CD8-positive, alpha-beta memory T cell (primary cell): Measurements from ENCODE around the gene M6PR. TPM values are rescaled to one million over a fixed set of nuclear protein-coding genes. Genes with fewer than 3 reads are reported as not detected.
A peak's percentile ranks its signal among the peaks of the same experiment; 100 is the strongest.
"Not testable (repeated sequence)": the region's sequence is repeated elsewhere in the genome, so short reads cannot be mapped to it uniquely, and the experiment has no call there.

Source experiments
- CTCF ChIA-PET: fragments of 350-600 bp; sonication (Branson Sonifier 250); formaldehyde crosslinking; loops from one replicate; lab custom pipeline; 2021; ENCODE audit warnings: antibody characterized with exemption; lab: Charles Lee
- POLR2A ChIA-PET: fragments of 350-600 bp; sonication (Branson Sonifier 250); formaldehyde crosslinking; loops from one replicate; lab custom pipeline; 2021; ENCODE audit warnings: antibody characterized with exemption; lab: Charles Lee
- DNase-seq, 5 donors: peaks; one replicate each; pipeline versions ENCODE4 v3.0.0 to v3.0.0-alpha.2; 2020 to 2022; ENCODE audit warnings: mixed read lengths in 1 of 5
- H3K27ac ChIP-seq: one replicate; pipeline ENCODE4 v1.7.0; 2013; ENCODE audit warnings: low read depth, mild to moderate bottlenecking, low read length, moderate library complexity
- H3K27me3 ChIP-seq: 2 replicates; pipeline ENCODE4 v1.7.0; 2013; ENCODE audit warnings: low read length, mild to moderate bottlenecking; ENCODE audit not compliant: insufficient read depth, poor library complexity, severe bottlenecking
- H3K36me3 ChIP-seq: 2 replicates; pipeline ENCODE4 v1.7.0; 2013; ENCODE audit warnings: mild to moderate bottlenecking, low read length, moderate library complexity; ENCODE audit not compliant: insufficient read depth
- H3K4me1 ChIP-seq: 2 replicates; pipeline ENCODE4 v1.7.0; 2013; ENCODE audit warnings: mild to moderate bottlenecking, low read length, moderate library complexity; ENCODE audit not compliant: insufficient read depth
- H3K4me3 ChIP-seq: 2 replicates; pipeline ENCODE4 v1.7.0; 2013; ENCODE audit warnings: mild to moderate bottlenecking, low read length
- H3K9me3 ChIP-seq: 2 replicates; pipeline ENCODE4 v1.7.0; 2013; ENCODE audit warnings: mild to moderate bottlenecking, low read length
- H3K27ac Mint-ChIP-seq, 8 donors: one replicate each; pipeline ENCODE4 v1.8.0; 2020 to 2021; ENCODE audit warnings: mixed read lengths in 8 of 8, mild to moderate bottlenecking in 6 of 8, inconsistent platforms in 3 of 8, moderate library complexity in 3 of 8
- H3K27me3 Mint-ChIP-seq, 2 donors: one replicate each; pipeline ENCODE4 v1.8.0; 2020 to 2021; ENCODE audit warnings: mixed read lengths in 2 of 2, mild to moderate bottlenecking in 1 of 2, moderate library complexity in 1 of 2
- H3K36me3 Mint-ChIP-seq, 3 donors: one replicate each; pipeline ENCODE4 v1.8.0; 2020 to 2021; ENCODE audit warnings: mixed read lengths in 3 of 3, inconsistent platforms in 1 of 3, mild to moderate bottlenecking in 1 of 3
- H3K4me1 Mint-ChIP-seq, 3 donors: one replicate each; pipeline ENCODE4 v1.8.0; 2020 to 2021; ENCODE audit warnings: mixed read lengths in 3 of 3, inconsistent platforms in 1 of 3, mild to moderate bottlenecking in 1 of 3
- H3K4me3 Mint-ChIP-seq, 7 donors: one replicate each; pipeline ENCODE4 v1.8.0; 2020 to 2021; ENCODE audit warnings: mixed read lengths in 7 of 7, mild to moderate bottlenecking in 6 of 7, moderate library complexity in 4 of 7, inconsistent platforms in 2 of 7
- H3K9me3 Mint-ChIP-seq, 5 donors: one replicate each; pipeline ENCODE4 v1.8.0; 2020 to 2022; ENCODE audit warnings: mixed read lengths in 5 of 5, mild to moderate bottlenecking in 3 of 5, moderate library complexity in 2 of 5, inconsistent platforms in 1 of 5
- polyA plus RNA-seq: library from polyadenylated mRNA; unstranded; fragments of 300-500 nt; fragmentation: Illumina TruSeq; gene quantifications from one replicate; pipeline ENCODE4 v1.2.3, GENCODE V29; 2021
- total RNA-seq, 2 experiments: library from RNA; stranded (reverse); gene quantifications; one replicate each; pipeline ENCODE4 v1.2.3, GENCODE V29; 2021

Gene M6PR
- total and polyA plus RNA-seq, 3 experiments from 2014 or later: 226 to 329 (median 248) TPM

GRCh38 chr12:8916154-8916553 is 33.3 kb downstream of the M6PR start:
- no peaks in the 10 kb centered on the region for H3K27me3 Mint-ChIP-seq
- ChIA-PET POLR2A (interaction anchor here (1.3 kb wide), 1 partner anchor 33 kb away, joined by 3 read pairs; the partner anchor contains the start of gene M6PR), CTCF (interaction anchor here (0.8 to 1.4 kb wide), 5 partner anchors 20 to 134 kb away, joined by 3 to 5 read pairs (median 4); partner anchors contain the start of gene M6PR)
- peaks cover 5% of the 10 kb centered on the region for H3K36me3 ChIP-seq
- no peak overlapping the region for H3K27ac ChIP-seq
- H3K4me1 Mint-ChIP-seq: peaks cover 7 to 20% (median 14%) of the 10 kb centered on the region in 3 donors
- H3K27me3 ChIP-seq: no peaks in the 10 kb centered on the region
- no peaks in the 10 kb centered on the region for H3K9me3 ChIP-seq
- H3K36me3 Mint-ChIP-seq: peaks cover 4 to 26% (median 11%) of the 10 kb centered on the region in 3 donors
- H3K4me1 ChIP-seq: peaks cover 28% of the 10 kb centered on the region
- no peak overlapping the region for H3K27ac Mint-ChIP-seq
- DNase-seq: no peak
- no peak overlapping the region for H3K4me3 ChIP-seq
- no peak overlapping the region for H3K4me3 Mint-ChIP-seq
- no peaks in the 10 kb centered on the region for H3K9me3 Mint-ChIP-seq

GRCh38 chr12:8914716-8915526 is 34.5 kb downstream of the M6PR start:
- H3K4me3 ChIP-seq: peak overlapping the region; percentile 90
- H3K27me3 Mint-ChIP-seq: no peaks in the 10 kb centered on the region
- ChIA-PET CTCF (interaction anchor here (0.7 to 2.3 kb wide), 8 partner anchors 25 to 371 kb away, joined by 3 to 10 read pairs (median 6); partner anchors contain the start of gene M6PR), POLR2A (interaction anchor here (1.0 to 1.3 kb wide), 3 partner anchors 35 to 217 kb away, joined by 3 to 4 read pairs (median 3); partner anchors contain the start of genes M6PR and RIMKLB)
- peaks cover 0 to 17% (median 9%) of the 10 kb centered on the region in 3 donors for H3K36me3 Mint-ChIP-seq
- no peak overlapping the region for H3K4me3 Mint-ChIP-seq
- peak; percentile 50 to 77 (median 66) for DNase-seq
- no peaks in the 10 kb centered on the region for H3K27me3 ChIP-seq
- H3K27ac ChIP-seq: peak overlapping the region; percentile 34
- peaks cover 28% of the 10 kb centered on the region for H3K4me1 ChIP-seq
- H3K4me1 Mint-ChIP-seq: peaks cover 7 to 20% (median 14%) of the 10 kb centered on the region in 3 donors
- no peaks in the 10 kb centered on the region for H3K9me3 Mint-ChIP-seq
- no peak overlapping the region for H3K27ac Mint-ChIP-seq
- no peaks in the 10 kb centered on the region for H3K9me3 ChIP-seq
- no peaks in the 10 kb centered on the region for H3K36me3 ChIP-seq

- not testable (repeated sequence) for H3K9me3 ChIP-seq, H3K9me3 Mint-ChIP-seq, H3K36me3 Mint-ChIP-seq, H3K27me3 ChIP-seq, H3K36me3 ChIP-seq, H3K27me3 Mint-ChIP-seq
- Mint-ChIP-seq H3K4me1 (peaks cover 7 to 20% (median 14%) of the 10 kb centered on the region in 3 donors), H3K4me3 (peak within 1 kb of the TSS; percentile 77 to 96 (median 89)), H3K27ac (peak within 1 kb of the TSS; percentile 62 to 100 (median 96))
- ChIA-PET POLR2A (interaction anchor here (1.0 kb wide), 2 partner anchors 37 to 217 kb away, joined by 3 to 4 read pairs; partner anchors contain the start of gene RIMKLB), CTCF (interaction anchor here (1.2 to 2.3 kb wide), 6 partner anchors 24 to 136 kb away, joined by 3 to 10 read pairs (median 8); partner anchors contain the start of gene M6PR)
- Histone ChIP-seq H3K27ac (peak within 1 kb of the TSS; percentile 72), H3K4me1 (peaks cover 28% of the 10 kb centered on the region), H3K4me3 (peak within 1 kb of the TSS; percentile 90)
- peak; percentile 78 to 88 (median 80) for DNase-seq
Observed at GRCh38 chr12:8914033-8914715, 35.3 kb downstream of the M6PR start, which contains the start of gene PHC1. TSS of gene PHC1 (plus strand) at chr12:8914509. CDS start at chr12:8917678, 3,169 bp downstream.

- Histone ChIP-seq H3K27me3 (no peaks in the 10 kb centered on the region), H3K9me3 (no peaks in the 10 kb centered on the region), H3K36me3 (no peaks in the 10 kb centered on the region), H3K27ac (peak overlapping the region; percentile 72), H3K4me3 (peak overlapping the region; percentile 58), H3K4me1 (peaks cover 28% of the 10 kb centered on the region)
- peak in 1 of 5 donors; percentile 2 for DNase-seq
- Mint-ChIP-seq H3K9me3 (no peaks in the 10 kb centered on the region), H3K27me3 (no peaks in the 10 kb centered on the region), H3K4me1 (peaks cover 7 to 19% (median 14%) of the 10 kb centered on the region in 3 donors), H3K36me3 (peaks cover 0 to 7% (median 4%) of the 10 kb centered on the region in 3 donors), H3K27ac (peak overlapping the region; percentile 62 to 100 (median 96)), H3K4me3 (peak overlapping the region; percentile 77 to 96 (median 89))
- CTCF ChIA-PET: interaction anchor here (1.2 to 2.3 kb wide), 6 partner anchors 23 to 136 kb away, joined by 3 to 10 read pairs (median 8); partner anchors contain the start of gene M6PR
- POLR2A ChIA-PET: no interaction called here
Observed at GRCh38 chr12:8913702-8914032, 35.8 kb downstream of the M6PR start.

GRCh38 chr12:8912914-8913313 is 36.5 kb downstream of the M6PR start:
- no peaks in the 10 kb centered on the region for H3K9me3 ChIP-seq
- H3K27me3 ChIP-seq: no peaks in the 10 kb centered on the region
- H3K4me3 Mint-ChIP-seq: peak overlapping the region; percentile 18 to 96 (median 86)
- H3K27me3 Mint-ChIP-seq: no peaks in the 10 kb centered on the region
- peaks cover 7 to 16% (median 14%) of the 10 kb centered on the region in 3 donors for H3K4me1 Mint-ChIP-seq
- ChIA-PET POLR2A (no interaction called here), CTCF (interaction anchor here (1.0 to 1.9 kb wide), 3 partner anchors 38 to 136 kb away, joined by 4 to 7 read pairs (median 4); no protein-coding TSS in a partner anchor)
- peaks cover 28% of the 10 kb centered on the region for H3K4me1 ChIP-seq
- H3K36me3 ChIP-seq: no peaks in the 10 kb centered on the region
- no peaks in the 10 kb centered on the region for H3K9me3 Mint-ChIP-seq
- H3K4me3 ChIP-seq: no peak overlapping the region
- H3K27ac ChIP-seq: no peak overlapping the region
- peak overlapping the region; percentile 6 to 97 (median 95) for H3K27ac Mint-ChIP-seq
- peak in 2 of 5 donors; percentile 14 to 26 for DNase-seq
- H3K36me3 Mint-ChIP-seq: peaks cover 0 to 3% (median 0%) of the 10 kb centered on the region in 3 donors

GRCh38 chr12:8911606-8912268 is 37.7 kb downstream of the M6PR start:
- Mint-ChIP-seq H3K27me3 (no peaks in the 10 kb centered on the region), H3K36me3 (peaks cover 0 to 3% (median 0%) of the 10 kb centered on the region in 3 donors), H3K27ac (peak overlapping the region in 3 of 8 donors; percentile 1 to 46 (median 33)), H3K4me3 (peak overlapping the region in 1 of 7 donors; percentile 70), H3K4me1 (peaks cover 7 to 16% (median 14%) of the 10 kb centered on the region in 3 donors), H3K9me3 (no peaks in the 10 kb centered on the region)
- ChIA-PET CTCF (interaction anchor here (0.7 to 1.9 kb wide), 2 partner anchors 138 to 368 kb away, joined by 3 to 7 read pairs; no protein-coding TSS in a partner anchor), POLR2A (no interaction called here)
- Histone ChIP-seq H3K27me3 (no peaks in the 10 kb centered on the region), H3K4me3 (no peak overlapping the region), H3K4me1 (peaks cover 28% of the 10 kb centered on the region), H3K27ac (no peak overlapping the region), H3K9me3 (no peaks in the 10 kb centered on the region), H3K36me3 (no peaks in the 10 kb centered on the region)
- no peak for DNase-seq

- peaks cover 11% of the 10 kb centered on the region for H3K4me1 ChIP-seq
- no peaks in the 10 kb centered on the region for H3K27me3 ChIP-seq
- Mint-ChIP-seq H3K36me3 (peaks cover 0 to 3% (median 0%) of the 10 kb centered on the region in 3 donors), H3K4me1 (peaks cover 7 to 16% (median 14%) of the 10 kb centered on the region in 3 donors), H3K27me3 (no peaks in the 10 kb centered on the region), H3K4me3 (no peak overlapping the region), H3K9me3 (no peaks in the 10 kb centered on the region), H3K27ac (no peak overlapping the region)
- H3K9me3 ChIP-seq: no peaks in the 10 kb centered on the region
- CTCF ChIA-PET: interaction anchor here (0.7 to 4.1 kb wide), 3 partner anchors 19 to 129 kb away, joined by 4 to 12 read pairs (median 4); no protein-coding TSS in a partner anchor
- no peaks in the 10 kb centered on the region for H3K36me3 ChIP-seq
- no peak for DNase-seq
- H3K4me3 ChIP-seq: no peak overlapping the region
- H3K27ac ChIP-seq: no peak overlapping the region
- POLR2A ChIA-PET: no interaction called here
Observed at GRCh38 chr12:8909752-8910151, 39.7 kb downstream of the M6PR start.
